ENCODE results near the gene FADS1.

DNA sequence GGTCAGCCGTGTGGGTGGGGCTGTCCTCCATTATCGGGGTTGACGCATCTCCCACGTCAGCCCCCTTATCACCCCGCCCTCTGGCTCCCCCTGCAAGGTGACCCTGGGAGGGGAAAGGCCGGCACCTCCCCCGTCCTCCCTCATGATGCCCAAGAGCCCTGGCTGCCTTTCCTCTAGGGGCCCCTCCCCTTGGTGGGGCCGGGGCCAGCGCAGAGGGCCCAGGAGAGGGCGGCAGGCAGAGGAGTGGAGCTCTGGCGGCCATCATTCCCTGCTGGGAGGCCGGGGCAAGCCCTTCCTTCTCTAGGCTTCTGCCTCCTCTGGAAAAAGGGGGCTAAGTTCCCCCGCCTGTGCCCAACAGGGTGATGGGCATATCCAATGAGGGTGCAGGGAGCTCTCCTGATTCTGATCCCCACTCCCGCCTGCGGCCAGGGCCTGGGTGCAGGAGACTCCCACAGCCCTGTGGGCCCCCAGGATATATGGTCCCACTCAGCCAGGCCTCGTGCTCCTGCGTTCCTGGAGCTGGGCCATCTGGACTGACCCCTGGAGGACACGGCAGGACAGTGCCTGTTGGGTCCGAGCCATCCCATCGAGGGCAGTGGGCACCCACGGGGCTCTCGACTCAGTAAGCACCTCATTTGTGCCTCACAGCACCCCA lies 52.1 kb downstream of the FADS1 start:
- TF ChIP-seq, protein P1, sequence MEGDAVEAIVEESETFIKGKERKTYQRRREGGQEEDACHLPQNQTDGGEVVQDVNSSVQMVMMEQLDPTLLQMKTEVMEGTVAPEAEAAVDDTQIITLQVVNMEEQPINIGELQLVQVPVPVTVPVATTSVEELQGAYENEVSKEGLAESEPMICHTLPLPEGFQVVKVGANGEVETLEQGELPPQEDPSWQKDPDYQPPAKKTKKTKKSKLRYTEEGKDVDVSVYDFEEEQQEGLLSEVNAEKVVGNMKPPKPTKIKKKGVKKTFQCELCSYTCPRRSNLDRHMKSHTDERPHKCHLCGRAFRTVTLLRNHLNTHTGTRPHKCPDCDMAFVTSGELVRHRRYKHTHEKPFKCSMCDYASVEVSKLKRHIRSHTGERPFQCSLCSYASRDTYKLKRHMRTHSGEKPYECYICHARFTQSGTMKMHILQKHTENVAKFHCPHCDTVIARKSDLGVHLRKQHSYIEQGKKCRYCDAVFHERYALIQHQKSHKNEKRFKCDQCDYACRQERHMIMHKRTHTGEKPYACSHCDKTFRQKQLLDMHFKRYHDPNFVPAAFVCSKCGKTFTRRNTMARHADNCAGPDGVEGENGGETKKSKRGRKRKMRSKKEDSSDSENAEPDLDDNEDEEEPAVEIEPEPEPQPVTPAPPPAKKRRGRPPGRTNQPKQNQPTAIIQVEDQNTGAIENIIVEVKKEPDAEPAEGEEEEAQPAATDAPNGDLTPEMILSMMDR (IDR thresholded peaks at IDR 0.05; ENCODE audit: low read depth, low read length), result no peak
- TF ChIP-seq MYC (IDR thresholded peaks at IDR 0.05; ENCODE audit: low read depth, low read length), result no peak
- no peak for TF ChIP-seq POLR2A (IDR thresholded peaks at IDR 0.05; ENCODE audit: extremely low read depth, insufficient read length)
- TF ChIP-seq, protein P2, sequence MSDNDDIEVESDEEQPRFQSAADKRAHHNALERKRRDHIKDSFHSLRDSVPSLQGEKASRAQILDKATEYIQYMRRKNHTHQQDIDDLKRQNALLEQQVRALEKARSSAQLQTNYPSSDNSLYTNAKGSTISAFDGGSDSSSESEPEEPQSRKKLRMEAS (IDR thresholded peaks at IDR 0.05; ENCODE audit: low read depth, low read length), result no peak
